C4-2B (cell line): ENCODE measurements around the gene CACNA1G.

Experiments
- ZFX ChIP-seq: fragments of 450-650 bp; IDR thresholded peaks from 2 replicates; pipeline ENCODE4 v1.6.1; 2017
- TF ChIP-seq, protein P1 (sequence below): fragments of 450-650 bp; conservative IDR thresholded peaks from 2 replicates; pipeline ENCODE4 v1.5.1; 2017; ENCODE audit warnings: mild to moderate bottlenecking

GRCh38 chr17:50529849-50530248 is 30.7 kb upstream of the CACNA1G start:
- TF ChIP-seq, protein P1, sequence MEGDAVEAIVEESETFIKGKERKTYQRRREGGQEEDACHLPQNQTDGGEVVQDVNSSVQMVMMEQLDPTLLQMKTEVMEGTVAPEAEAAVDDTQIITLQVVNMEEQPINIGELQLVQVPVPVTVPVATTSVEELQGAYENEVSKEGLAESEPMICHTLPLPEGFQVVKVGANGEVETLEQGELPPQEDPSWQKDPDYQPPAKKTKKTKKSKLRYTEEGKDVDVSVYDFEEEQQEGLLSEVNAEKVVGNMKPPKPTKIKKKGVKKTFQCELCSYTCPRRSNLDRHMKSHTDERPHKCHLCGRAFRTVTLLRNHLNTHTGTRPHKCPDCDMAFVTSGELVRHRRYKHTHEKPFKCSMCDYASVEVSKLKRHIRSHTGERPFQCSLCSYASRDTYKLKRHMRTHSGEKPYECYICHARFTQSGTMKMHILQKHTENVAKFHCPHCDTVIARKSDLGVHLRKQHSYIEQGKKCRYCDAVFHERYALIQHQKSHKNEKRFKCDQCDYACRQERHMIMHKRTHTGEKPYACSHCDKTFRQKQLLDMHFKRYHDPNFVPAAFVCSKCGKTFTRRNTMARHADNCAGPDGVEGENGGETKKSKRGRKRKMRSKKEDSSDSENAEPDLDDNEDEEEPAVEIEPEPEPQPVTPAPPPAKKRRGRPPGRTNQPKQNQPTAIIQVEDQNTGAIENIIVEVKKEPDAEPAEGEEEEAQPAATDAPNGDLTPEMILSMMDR = no peak
- TF ChIP-seq ZFX = no peak
